OCI-LY7 (cell line): Measurements from ENCODE around the gene LDLRAD4. TPM values are rescaled to one million over a fixed set of nuclear protein-coding genes. Genes with fewer than 3 reads are reported as not detected.

Experiments
- BruUV-seq: library from RNA; stranded (reverse); fragments of 400-500 nt; replicated peaks from 2 replicates; lab custom pipeline; 2021; lab: Mats Ljungman, UMichigan
- CTCF ChIA-PET: fragments of 300-600 bp; sonication (Branson Sonifier 250); formaldehyde crosslinking; loops from one replicate; lab custom pipeline; 2022; ENCODE audit warnings: antibody characterized with exemption; ENCODE audit not compliant: unreplicated experiment; lab: Charles Lee
- POLR2A ChIA-PET: fragments of 300-600 bp; sonication (Branson Sonifier 250); formaldehyde crosslinking; loops from one replicate; lab custom pipeline; 2022; ENCODE audit warnings: antibody characterized with exemption; lab: Charles Lee
- DNase-seq: peaks from one replicate; pipeline ENCODE4 v3.0.0-alpha.2; 2015; ENCODE audit warnings: low spot score
- H2AFZ ChIP-seq: fragments of 200-600 bp; sonication (generic), shearing (Covaris generic); 2 replicates; pipeline ENCODE4 v1.6.1; 2014; ENCODE audit warnings: mild to moderate bottlenecking, antibody characterized with exemption, low read length, moderate library complexity
- H3K27ac ChIP-seq: fragments of 200-600 bp; sonication (generic); 2 replicates; pipeline ENCODE4 v1.5.1; 2014; ENCODE audit warnings: mixed run types, low read depth, mild to moderate bottlenecking, moderate library complexity, low read length, inconsistent platforms; ENCODE audit not compliant: poor library complexity, severe bottlenecking
- H3K36me3 ChIP-seq: fragments of 200-600 bp; sonication (generic); 2 replicates; pipeline ENCODE4 v1.6.1; 2014; ENCODE audit warnings: mild to moderate bottlenecking, antibody characterized with exemption, low read length, moderate library complexity, mixed read lengths; ENCODE audit not compliant: insufficient read depth
- H3K4me1 ChIP-seq: fragments of 200-600 bp; sonication (generic); 2 replicates; pipeline ENCODE4 v1.5.1; 2014; ENCODE audit warnings: mild to moderate bottlenecking, low read length; ENCODE audit not compliant: insufficient read depth, poor library complexity, severe bottlenecking
- H3K4me2 ChIP-seq: fragments of 200-600 bp; sonication (generic); 2 replicates; pipeline ENCODE4 v1.6.1; 2014; ENCODE audit warnings: mild to moderate bottlenecking, low read length
- H3K4me3 ChIP-seq: fragments of 200-600 bp; sonication (generic); 2 replicates; pipeline ENCODE4 v1.5.1; 2014; ENCODE audit warnings: mild to moderate bottlenecking, low read depth, low read length; ENCODE audit not compliant: poor library complexity, severe bottlenecking
- H3K79me2 ChIP-seq: fragments of 200-600 bp; sonication (generic); 2 replicates; pipeline ENCODE4 v1.6.1; 2016; ENCODE audit warnings: low read depth, mild to moderate bottlenecking, low read length, moderate library complexity, mixed read lengths; ENCODE audit not compliant: insufficient read depth
- H3K9me2 ChIP-seq: fragments of 200-600 bp; sonication (generic); 2 replicates; pipeline ENCODE4 v1.6.1; 2016; ENCODE audit warnings: mild to moderate bottlenecking, low read length, mixed read lengths; ENCODE audit not compliant: insufficient read depth
- H3K9me3 ChIP-seq: fragments of 200-600 bp; sonication (generic); 2 replicates; pipeline ENCODE4 v1.6.1; 2014; ENCODE audit warnings: mild to moderate bottlenecking, mixed run types, low read length, mixed read lengths
- H4K20me1 ChIP-seq: fragments of 200-600 bp; sonication (generic); 2 replicates; pipeline ENCODE4 v1.6.1; 2014; ENCODE audit warnings: mild to moderate bottlenecking, antibody characterized with exemption, low read length, moderate library complexity, mixed read lengths; ENCODE audit not compliant: insufficient read depth
- CTCF ChIP-seq: fragments of 200-600 bp; sonication (generic); conservative IDR thresholded peaks from 2 replicates; pipeline ENCODE4 v1.5.1; 2014; ENCODE audit warnings: mild to moderate bottlenecking, antibody characterized with exemption, low read length, moderate library complexity, mixed read lengths
- EZH2phosphoT487 ChIP-seq: fragments of 200-600 bp; sonication (generic); IDR thresholded peaks from 2 replicates; pipeline ENCODE4 v1.6.1; 2018; ENCODE audit warnings: low read depth, borderline replicate concordance, mild to moderate bottlenecking, mixed run types, antibody characterized with exemption, low read length, moderate library complexity, mixed read lengths
- intact Hi-C: fragments of 100-400 bp; cut with micrococcal nuclease; formaldehyde crosslinking; loops from one replicate; pipeline ENCODE4 v1.10.0; 2022; ENCODE audit not compliant: unreplicated experiment
- total RNA-seq, 2 experiments: library from RNA; depleted of rRNA in 1 of 2; stranded (reverse); fragments of >200 nt in 1 of 2; shearing (Covaris generic) in 1 of 2; gene quantifications; 2 replicates each; pipeline ENCODE4 v1.2.3, GENCODE V29; 2014 to 2022

LDLRAD4 gene
- total RNA-seq, 2 experiments from 2014 or later, result 26.2 to 43.8 TPM

- no peaks in the 10 kb centered on the region for H4K20me1 ChIP-seq
- CTCF ChIA-PET, result no interaction called here
- no peaks in the 10 kb centered on the region for H3K9me2 ChIP-seq
- H3K36me3 ChIP-seq, result no peaks in the 10 kb centered on the region
- DNase-seq, result no peak
- no peaks in the 10 kb centered on the region for H3K79me2 ChIP-seq
- H3K4me3 ChIP-seq, result no peak overlapping the region
- H3K9me3 ChIP-seq, result no peaks in the 10 kb centered on the region
- no peak for TF ChIP-seq CTCF
- TF ChIP-seq EZH2phosphoT487, result no peak
- no peak overlapping the region for H3K4me2 ChIP-seq
- H3K27ac ChIP-seq, result no peak overlapping the region
- no peak overlapping the region for H2AFZ ChIP-seq
- BruUV-seq, result no TSS peak
- intact Hi-C loops, result no loop called here
- no peaks in the 10 kb centered on the region for H3K4me1 ChIP-seq
- POLR2A ChIA-PET, result interaction anchor here (0.7 kb wide), 1 partner anchor 77 kb away, joined by 3 read pairs; no protein-coding TSS in a partner anchor
Measured at GRCh38 chr18:13233787-13234783, 15.5 kb downstream of the LDLRAD4 start.

- TF ChIP-seq CTCF (no peak), EZH2phosphoT487 (no peak)
- ChIA-PET POLR2A (no interaction called here), CTCF (no interaction called here)
- Histone ChIP-seq H3K79me2 (no peaks in the 10 kb centered on the region), H3K4me3 (no peak overlapping the region), H3K27ac (no peak overlapping the region), H3K36me3 (no peaks in the 10 kb centered on the region), H3K9me2 (no peaks in the 10 kb centered on the region), H3K4me1 (no peaks in the 10 kb centered on the region), H3K9me3 (no peaks in the 10 kb centered on the region), H3K4me2 (no peak overlapping the region), H4K20me1 (no peaks in the 10 kb centered on the region), H2AFZ (no peak overlapping the region)
- no peak for DNase-seq
- intact Hi-C loops, result no loop called here
- BruUV-seq, result no TSS peak
Measured at GRCh38 chr18:13235421-13235831, 16.9 kb downstream of the LDLRAD4 start.

- no TSS peak for BruUV-seq
- ChIA-PET CTCF (no interaction called here), POLR2A (no interaction called here)
- H2AFZ ChIP-seq, result no peak overlapping the region
- TF ChIP-seq CTCF, result no peak
- no peak for TF ChIP-seq EZH2phosphoT487
- no peak overlapping the region for H3K27ac ChIP-seq
- H3K9me3 ChIP-seq, result no peaks in the 10 kb centered on the region
- H3K9me2 ChIP-seq, result no peaks in the 10 kb centered on the region
- H3K4me3 ChIP-seq, result no peak overlapping the region
- H3K4me2 ChIP-seq, result no peak overlapping the region
- H3K36me3 ChIP-seq, result no peaks in the 10 kb centered on the region
- intact Hi-C loops, result no loop called here
- no peaks in the 10 kb centered on the region for H3K4me1 ChIP-seq
- H4K20me1 ChIP-seq, result no peaks in the 10 kb centered on the region
- no peaks in the 10 kb centered on the region for H3K79me2 ChIP-seq
- no peak for DNase-seq
Measured at GRCh38 chr18:13235981-13236380, 17.4 kb downstream of the LDLRAD4 start.
